Measurements from ENCODE around the gene PPFIA1. TPM values are rescaled to one million over a fixed set of nuclear protein-coding genes. Genes with fewer than 3 reads are reported as not detected.

The PPFIA1 gene
- total and polyA plus RNA-seq, 9 donors = 20.5 to 60.3 (median 37.8) TPM

DNA sequence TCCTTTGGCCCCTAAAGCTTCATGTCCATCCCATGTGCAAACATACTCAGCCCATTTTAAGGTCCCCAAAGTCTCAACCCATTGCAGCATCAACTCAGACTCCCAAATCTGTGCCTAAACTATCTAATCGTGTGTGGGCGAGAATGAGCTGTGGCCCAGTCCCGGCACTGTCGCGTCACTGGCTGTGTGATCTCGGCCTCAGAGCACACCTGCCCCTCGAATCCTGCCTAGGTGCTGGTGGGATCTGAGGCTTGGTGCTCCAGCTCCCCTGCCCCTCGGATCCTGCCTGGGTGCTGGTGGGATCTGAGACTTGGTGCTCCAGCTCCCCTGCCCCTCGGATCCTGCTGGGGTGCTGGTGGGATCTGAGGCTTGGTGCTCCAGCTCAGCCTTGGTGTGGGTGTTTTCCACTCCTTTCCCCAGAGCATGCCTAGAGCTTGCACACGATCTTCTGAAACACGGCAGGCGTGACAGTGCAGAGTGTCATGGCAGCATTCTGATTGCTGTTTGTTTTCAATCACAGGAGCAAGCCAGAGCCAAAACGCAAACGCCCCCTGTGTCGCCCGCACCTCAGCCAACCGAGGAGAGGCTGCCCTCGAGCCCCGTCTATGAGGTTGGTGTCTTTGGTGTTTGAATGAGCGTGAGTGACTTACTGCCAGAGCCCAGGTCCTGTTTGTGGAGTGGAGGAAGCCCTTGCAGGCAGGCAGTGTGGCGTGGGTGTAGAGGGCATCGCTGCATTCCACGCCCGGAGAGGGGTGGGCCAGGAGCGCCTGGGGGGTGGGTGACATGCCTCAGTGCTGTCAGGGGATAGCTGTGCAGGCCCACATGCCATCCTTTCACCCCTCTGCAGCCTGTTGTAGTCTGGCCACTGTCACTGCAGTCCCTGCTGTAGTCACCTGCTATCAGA is 160.4 kb downstream of the PPFIA1 start:
- H3K27me3 ChIP-seq = no peaks in the 10 kb centered on the region
- 88 to 91% (median 90%) methylated on average over 25 of the region's 25 CpGs for WGBS, 3 donors
- no peak overlapping the region for H3K4me3 ChIP-seq
- H3K4me1 ChIP-seq (ENCODE audit: insufficient read depth) = no peaks in the 10 kb centered on the region
- intact Hi-C loops (cut with DNase I) = no loop called here
- no peaks in the 10 kb centered on the region for H3K36me3 ChIP-seq
- H3K27ac ChIP-seq = no peak overlapping the region
- no peaks in the 10 kb centered on the region for H3K9me3 ChIP-seq
- no peak for DNase-seq
- TF ChIP-seq, protein P1, sequence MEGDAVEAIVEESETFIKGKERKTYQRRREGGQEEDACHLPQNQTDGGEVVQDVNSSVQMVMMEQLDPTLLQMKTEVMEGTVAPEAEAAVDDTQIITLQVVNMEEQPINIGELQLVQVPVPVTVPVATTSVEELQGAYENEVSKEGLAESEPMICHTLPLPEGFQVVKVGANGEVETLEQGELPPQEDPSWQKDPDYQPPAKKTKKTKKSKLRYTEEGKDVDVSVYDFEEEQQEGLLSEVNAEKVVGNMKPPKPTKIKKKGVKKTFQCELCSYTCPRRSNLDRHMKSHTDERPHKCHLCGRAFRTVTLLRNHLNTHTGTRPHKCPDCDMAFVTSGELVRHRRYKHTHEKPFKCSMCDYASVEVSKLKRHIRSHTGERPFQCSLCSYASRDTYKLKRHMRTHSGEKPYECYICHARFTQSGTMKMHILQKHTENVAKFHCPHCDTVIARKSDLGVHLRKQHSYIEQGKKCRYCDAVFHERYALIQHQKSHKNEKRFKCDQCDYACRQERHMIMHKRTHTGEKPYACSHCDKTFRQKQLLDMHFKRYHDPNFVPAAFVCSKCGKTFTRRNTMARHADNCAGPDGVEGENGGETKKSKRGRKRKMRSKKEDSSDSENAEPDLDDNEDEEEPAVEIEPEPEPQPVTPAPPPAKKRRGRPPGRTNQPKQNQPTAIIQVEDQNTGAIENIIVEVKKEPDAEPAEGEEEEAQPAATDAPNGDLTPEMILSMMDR (IDR thresholded peaks at IDR 0.05) = no peak
- TF ChIP-seq POLR2A (IDR thresholded peaks at IDR 0.05) (no peak), EP300 (IDR thresholded peaks at IDR 0.05) (no peak)

DNA sequence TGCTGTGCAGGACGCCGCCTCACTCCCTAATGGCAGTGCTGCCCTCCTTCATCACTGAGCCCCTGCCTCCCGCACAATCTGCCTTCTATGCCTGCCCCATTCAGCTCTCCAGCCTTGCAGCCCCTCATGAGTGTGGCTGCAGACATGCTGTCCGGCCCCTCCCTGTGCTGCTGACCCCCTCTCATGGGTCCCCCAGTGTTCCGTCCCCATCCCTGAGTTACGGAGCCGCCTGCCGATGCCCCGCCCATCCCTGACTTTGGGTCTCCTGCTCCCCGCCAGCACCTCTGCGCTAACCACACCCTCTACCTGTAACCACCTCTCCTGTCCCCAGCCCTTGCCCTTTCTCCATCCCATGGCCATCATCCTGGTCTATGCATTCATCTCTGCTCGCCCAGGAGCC is 161.1 kb downstream of the PPFIA1 start:
- WGBS, 3 donors = 94 to 97% (median 94%) methylated on average over 12 of the region's 12 CpGs
- Histone ChIP-seq H3K27me3 (no peaks in the 10 kb centered on the region), H3K4me3 (no peak overlapping the region), H3K4me1 (ENCODE audit: insufficient read depth) (no peaks in the 10 kb centered on the region), H3K9me3 (no peaks in the 10 kb centered on the region), H3K36me3 (no peaks in the 10 kb centered on the region), H3K27ac (no peak overlapping the region)
- no peak for TF ChIP-seq EP300 (IDR thresholded peaks at IDR 0.05)
- TF ChIP-seq, protein P1 (IDR thresholded peaks at IDR 0.05) = no peak
- TF ChIP-seq POLR2A (IDR thresholded peaks at IDR 0.05) = no peak
- DNase-seq = no peak
- intact Hi-C loops (cut with DNase I) = no loop called here

DNA sequence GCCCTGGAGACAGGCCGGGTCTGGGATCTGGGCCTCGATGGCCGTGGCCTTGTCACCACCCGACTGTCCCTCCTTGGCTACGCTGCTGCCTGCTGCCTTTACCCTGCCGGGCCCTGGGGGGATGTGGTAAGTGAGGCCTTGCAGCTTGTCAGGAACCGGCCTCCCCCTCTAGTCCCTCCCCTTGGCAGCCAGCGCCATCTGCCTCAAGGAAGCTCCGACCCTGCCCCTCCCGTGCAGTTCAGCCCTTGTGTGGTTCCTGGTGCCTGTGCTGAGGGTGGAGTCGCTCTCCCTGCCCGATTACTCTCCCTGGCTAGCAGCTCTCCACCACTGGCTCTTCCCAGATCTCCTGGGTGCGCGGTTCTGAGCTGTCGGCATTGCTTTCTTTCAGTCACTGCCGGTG is 161.6 kb downstream of the PPFIA1 start:
- TF ChIP-seq POLR2A (IDR thresholded peaks at IDR 0.05) (no peak), EP300 (IDR thresholded peaks at IDR 0.05) (no peak)
- TF ChIP-seq, protein P1 (IDR thresholded peaks at IDR 0.05) = no peak

DNA sequence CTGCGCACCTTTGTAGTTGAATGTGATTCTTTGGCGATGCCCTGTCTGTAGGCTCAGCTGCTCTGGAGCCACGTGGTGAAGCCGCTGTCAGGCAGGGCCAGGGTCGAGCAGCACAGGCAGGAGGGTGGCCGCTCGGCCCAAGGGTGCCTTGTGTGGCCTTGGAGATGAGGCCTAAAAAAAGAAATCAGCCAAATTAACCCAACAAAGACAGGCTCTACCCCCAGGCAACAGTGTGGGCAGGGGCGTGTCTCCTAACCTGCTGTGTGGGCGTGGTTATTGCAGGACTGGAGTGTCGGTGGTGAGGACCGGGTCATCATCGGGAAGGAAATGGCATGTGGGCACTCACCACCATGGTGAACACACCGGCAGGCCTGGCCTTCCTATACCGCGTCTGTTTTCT is 162.1 kb downstream of the PPFIA1 start:
- Histone ChIP-seq H3K4me1 (ENCODE audit: insufficient read depth) (no peaks in the 10 kb centered on the region), H3K4me3 (no peak overlapping the region), H3K27ac (no peak overlapping the region), H3K36me3 (no peaks in the 10 kb centered on the region), H3K9me3 (no peaks in the 10 kb centered on the region), H3K27me3 (no peaks in the 10 kb centered on the region)
- no peak for TF ChIP-seq POLR2A (IDR thresholded peaks at IDR 0.05)
- TF ChIP-seq, protein P1 (IDR thresholded peaks at IDR 0.05) = no peak
- TF ChIP-seq EP300 (IDR thresholded peaks at IDR 0.05) = no peak
- 78 to 82% (median 80%) methylated on average over 15 of the region's 15 CpGs for WGBS, 3 donors
- no peak for DNase-seq
- intact Hi-C loops (cut with DNase I) = no loop called here

More for the DNA sequence above, 161.6 kb downstream of the PPFIA1 start:
- no peaks in the 10 kb centered on the region for H3K4me1 ChIP-seq (ENCODE audit: insufficient read depth)
- H3K27ac ChIP-seq = no peak overlapping the region
- H3K27me3 ChIP-seq = no peaks in the 10 kb centered on the region
- H3K9me3 ChIP-seq = no peaks in the 10 kb centered on the region
- no peak for DNase-seq
- no peak overlapping the region for H3K4me3 ChIP-seq
- no peaks in the 10 kb centered on the region for H3K36me3 ChIP-seq
- 57 to 69% (median 62%) methylated on average over 16 of the region's 16 CpGs for WGBS, 3 donors
- intact Hi-C loops (cut with DNase I) = no loop called here

Data from ovary (tissue), 9 donors.